Activated CD4-positive, alpha-beta T cell treated with anti-CD3 and anti-CD28 coated beads for 1 hour (primary cell): ENCODE results near the gene MCUB.
"Not testable (repeated sequence)": the region's sequence is repeated elsewhere in the genome, so short reads cannot be mapped to it uniquely, and the experiment has no call there.

Experiments used
- DNase-seq: peaks from one replicate; pipeline ENCODE4 v3.0.0-alpha.2; 2020

Gene MCUB

GRCh38 chr4:109588176-109588575 lies 28.1 kb downstream of the MCUB start:
- DNase-seq = no peak

GRCh38 chr4:109589119-109589518 lies 29.1 kb downstream of the MCUB start:
- no peak for DNase-seq

GRCh38 chr4:109589605-109590004 lies 29.6 kb downstream of the MCUB start:
- DNase-seq = no peak

- DNase-seq = no peak
These were observed 30.9 kb downstream of the MCUB start for GRCh38 chr4:109590905-109591304.

- no peak for DNase-seq
These were observed 32.3 kb downstream of the MCUB start for GRCh38 chr4:109592367-109592766.

GRCh38 chr4:109595123-109595522 lies 35.1 kb downstream of the MCUB start:
- not testable (repeated sequence) for DNase-seq

- not testable (repeated sequence) for DNase-seq
These were observed 36.5 kb downstream of the MCUB start for GRCh38 chr4:109596420-109597085.

GRCh38 chr4:109599046-109599652 lies 39.1 kb downstream of the MCUB start:
- DNase-seq = no peak

- DNase-seq = no peak
These were observed 40.4 kb downstream of the MCUB start for GRCh38 chr4:109600431-109600830.

GRCh38 chr4:109601336-109601735 lies 41.3 kb downstream of the MCUB start:
- DNase-seq = no peak

GRCh38 chr4:109607976-109608375 lies 47.9 kb downstream of the MCUB start:
- no peak for DNase-seq

- no peak for DNase-seq
These were observed 48.8 kb downstream of the MCUB start for GRCh38 chr4:109608879-109609278.

- DNase-seq = no peak
These were observed 49.4 kb downstream of the MCUB start for GRCh38 chr4:109609431-109609830.

- no peak for DNase-seq
These were observed 50.4 kb downstream of the MCUB start for GRCh38 chr4:109610489-109610888.

- no peak for DNase-seq
These were observed 51.1 kb downstream of the MCUB start for GRCh38 chr4:109611045-109611646.

- DNase-seq = no peak
These were observed 54.0 kb downstream of the MCUB start for GRCh38 chr4:109614015-109614414.

GRCh38 chr4:109614466-109614865 lies 54.4 kb downstream of the MCUB start:
- DNase-seq = no peak

GRCh38 chr4:109615742-109616141 lies 55.7 kb downstream of the MCUB start:
- no peak for DNase-seq

- no peak for DNase-seq
These were observed 56.2 kb downstream of the MCUB start for GRCh38 chr4:109616243-109616642.

- DNase-seq = no peak
These were observed 62.6 kb downstream of the MCUB start for GRCh38 chr4:109622626-109623025.

GRCh38 chr4:109624536-109624935 lies 64.5 kb downstream of the MCUB start:
- DNase-seq = no peak

- no peak for DNase-seq
These were observed 67.3 kb downstream of the MCUB start for GRCh38 chr4:109627361-109627760.

GRCh38 chr4:109629775-109630174 lies 69.7 kb downstream of the MCUB start:
- no peak for DNase-seq

- no peak for DNase-seq
These were observed 71.6 kb downstream of the MCUB start for GRCh38 chr4:109631532-109632108.
